IMR-90 (cell line): ENCODE measurements around the gene FHDC1. TPM values are rescaled to one million over a fixed set of nuclear protein-coding genes. Genes with fewer than 3 reads are reported as not detected.

ENCODE experiments used
- ATAC-seq: fragments of 200-7000 bp; cut with Tn5 transposase; 2 replicates; pipeline ENCODE4 v1.9.1; 2020; ENCODE audit warnings: low read depth, mild to moderate bottlenecking, moderate library complexity
- BruUV-seq: library from RNA; stranded (reverse); fragments of 400-500 nt; replicated peaks from 2 replicates; lab custom pipeline; 2021; lab: Mats Ljungman, UMichigan
- CTCF ChIA-PET: fragments of 300-600 bp; formaldehyde crosslinking; extraction: SDS; loops from one replicate; lab custom pipeline; 2021; ENCODE audit warnings: antibody characterized with exemption; lab: Yijun Ruan, JAX
- POLR2A ChIA-PET: fragments of 300-600 bp; sonication (Branson Sonifier 250); formaldehyde crosslinking; loops from one replicate; lab custom pipeline; 2022; ENCODE audit warnings: antibody characterized with exemption; ENCODE audit not compliant: unreplicated experiment; lab: Charles Lee
- DNase-seq: peaks from one replicate; pipeline ENCODE4 v3.0.0; 2013
- H2AFZ ChIP-seq: replicated peaks from 2 replicates; pipeline ENCODE3; 2013; ENCODE audit warnings: low read length, mild to moderate bottlenecking; ENCODE audit not compliant: poor library complexity
- H2AK5ac ChIP-seq: 2 replicates; pipeline ENCODE4 v1.6.1; 2013; ENCODE audit warnings: low read depth, low read length, inconsistent platforms
- H2AK9ac ChIP-seq: replicated peaks from 2 replicates; pipeline ENCODE3; 2013; ENCODE audit warnings: mild to moderate bottlenecking, low read depth, low read length, moderate library complexity; ENCODE audit not compliant: poor library complexity
- H2BK120ac ChIP-seq: 2 replicates; pipeline ENCODE4 v1.6.1; 2013; ENCODE audit warnings: low read depth, low read length, inconsistent platforms
- H2BK15ac ChIP-seq: 3 replicates; pipeline ENCODE4 v1.6.1; 2013; ENCODE audit warnings: low read depth, low read length, inconsistent platforms
- H2BK20ac ChIP-seq: 2 replicates; pipeline ENCODE4 v1.6.1; 2013; ENCODE audit warnings: low read depth, mild to moderate bottlenecking, inconsistent platforms, low read length, moderate library complexity
- H2BK5ac ChIP-seq: 2 replicates; pipeline ENCODE4 v1.6.1; 2013; ENCODE audit warnings: mild to moderate bottlenecking, low read depth, low read length, inconsistent platforms; ENCODE audit not compliant: poor library complexity, severe bottlenecking
- H3K14ac ChIP-seq: replicated peaks from 2 replicates; pipeline ENCODE4 v1.6.1; 2013; ENCODE audit warnings: low read depth, low read length, inconsistent platforms
- H3K18ac ChIP-seq: 2 replicates; pipeline ENCODE4 v1.6.1; 2013; ENCODE audit warnings: low read depth, low read length, control low read depth
- H3K23ac ChIP-seq: 2 replicates; pipeline ENCODE4 v1.6.1; 2013; ENCODE audit warnings: low read depth, low read length, inconsistent platforms
- H3K27ac ChIP-seq: 2 replicates; pipeline ENCODE4 v1.5.1; 2013; ENCODE audit warnings: mild to moderate bottlenecking, control low read depth, low read length; ENCODE audit not compliant: insufficient read depth
- H3K27me3 ChIP-seq: 2 replicates; pipeline ENCODE4 v1.6.1; 2013; ENCODE audit warnings: low read length; ENCODE audit not compliant: control insufficient read depth, insufficient read depth
- H3K36me3 ChIP-seq: 2 replicates; pipeline ENCODE4 v1.6.1; 2013; ENCODE audit warnings: low read length, mixed read lengths; ENCODE audit not compliant: control insufficient read depth, insufficient read depth
- H3K4ac ChIP-seq: 2 replicates; pipeline ENCODE4 v1.6.1; 2013; ENCODE audit warnings: low read depth, low read length, inconsistent platforms
- H3K4me1 ChIP-seq: 2 replicates; pipeline ENCODE4 v1.6.1; 2013; ENCODE audit warnings: low read length, mixed read lengths; ENCODE audit not compliant: control insufficient read depth, insufficient read depth
- H3K4me2 ChIP-seq: 2 replicates; pipeline ENCODE4 v1.6.1; 2013; ENCODE audit warnings: low read depth, mild to moderate bottlenecking, control low read depth, low read length, moderate library complexity
- H3K4me3 ChIP-seq: 2 replicates; pipeline ENCODE4 v1.5.1; 2013; ENCODE audit warnings: low read depth, mild to moderate bottlenecking, control low read depth, low read length, moderate library complexity; ENCODE audit not compliant: insufficient read depth
- H3K56ac ChIP-seq: 2 replicates; pipeline ENCODE4 v1.6.1; 2013; ENCODE audit warnings: low read length, inconsistent platforms; ENCODE audit not compliant: insufficient read depth; ENCODE audit errors: extremely low read depth
- H3K79me1 ChIP-seq, 2 experiments: 2 replicates each; pipeline ENCODE4 v1.6.1; 2013; ENCODE audit warnings: low read length in 2 of 2, inconsistent platforms in 1 of 2, low read depth in 1 of 2
- H3K9ac ChIP-seq: 2 replicates; pipeline ENCODE4 v1.6.1; 2013; ENCODE audit warnings: low read depth, low read length, control low read depth
- H3K9me1 ChIP-seq: 2 replicates; pipeline ENCODE4 v1.6.1; 2013; ENCODE audit warnings: low read length, inconsistent platforms; ENCODE audit not compliant: insufficient read depth
- H3K9me3 ChIP-seq: 2 replicates; pipeline ENCODE4 v1.6.1; 2013; ENCODE audit warnings: low read length; ENCODE audit not compliant: control insufficient read depth, insufficient read depth
- H4K20me1 ChIP-seq: 2 replicates; pipeline ENCODE4 v1.6.1; 2013; ENCODE audit warnings: low read length, inconsistent platforms; ENCODE audit not compliant: insufficient read depth
- H4K5ac ChIP-seq: 2 replicates; pipeline ENCODE4 v1.6.1; 2013; ENCODE audit warnings: mild to moderate bottlenecking, low read depth, low read length, control low read depth
- H4K8ac ChIP-seq, 2 experiments: 2 replicates each; pipeline ENCODE4 v1.6.1; 2013; ENCODE audit warnings: low read depth in 2 of 2, low read length in 2 of 2, control low read depth in 1 of 2, inconsistent platforms in 1 of 2
- H4K91ac ChIP-seq: 2 replicates; pipeline ENCODE4 v1.6.1; 2013; ENCODE audit warnings: low read depth, low read length, inconsistent platforms; ENCODE audit not compliant: insufficient read depth
- BHLHE40 ChIP-seq: fragments of 150-350 bp; IDR thresholded peaks from 2 replicates; pipeline ENCODE4 v1.6.1; 2016; ENCODE audit warnings: mild to moderate bottlenecking, low read depth, low read length
- CEBPB ChIP-seq: IDR thresholded peaks from 2 replicates; pipeline ENCODE4 v1.6.1; 2012; ENCODE audit warnings: low read depth, low read length, improper control_type of control experiment
- CHD1 ChIP-seq: IDR thresholded peaks from 2 replicates; pipeline ENCODE4 v1.6.1; 2012; ENCODE audit warnings: low read depth, low read length, improper control_type of control experiment
- FOS ChIP-seq: fragments of 150-350 bp; IDR thresholded peaks from 2 replicates; pipeline ENCODE4 v1.6.1; 2016; ENCODE audit warnings: low read depth, low read length
- MAFK ChIP-seq: IDR thresholded peaks from 2 replicates; pipeline ENCODE4 v1.6.1; 2012; ENCODE audit warnings: low read depth, low read length, improper control_type of control experiment
- MAZ ChIP-seq: IDR thresholded peaks from 2 replicates; pipeline ENCODE4 v1.6.1; 2012; ENCODE audit warnings: low read depth, mild to moderate bottlenecking, low read length, improper control_type of control experiment, moderate library complexity, borderline replicate concordance
- MXI1 ChIP-seq: IDR thresholded peaks from 2 replicates; pipeline ENCODE4 v1.6.1; 2012; ENCODE audit warnings: low read depth, mild to moderate bottlenecking, low read length, moderate library complexity, borderline replicate concordance
- NFE2L2 ChIP-seq: fragments of 150-350 bp; IDR thresholded peaks from 2 replicates; pipeline ENCODE4 v1.6.1; 2016; ENCODE audit warnings: low read depth, mild to moderate bottlenecking, low read length
- POLR2A ChIP-seq: IDR thresholded peaks from 2 replicates; pipeline ENCODE4 v1.6.1; 2012; ENCODE audit warnings: mild to moderate bottlenecking, low read depth, low read length
- RAD21 ChIP-seq: IDR thresholded peaks from 2 replicates; pipeline ENCODE4 v1.6.1; 2012; ENCODE audit warnings: low read length, improper control_type of control experiment
- RCOR1 ChIP-seq: IDR thresholded peaks from 2 replicates; pipeline ENCODE4 v1.6.1; 2012; ENCODE audit warnings: mild to moderate bottlenecking, low read length, improper control_type of control experiment; ENCODE audit not compliant: insufficient replicate concordance
- RFX5 ChIP-seq: IDR thresholded peaks from 2 replicates; pipeline ENCODE4 v1.8.0; 2012; ENCODE audit warnings: low read depth, mild to moderate bottlenecking, low read length, moderate library complexity
- SMC3 ChIP-seq: fragments of 150-350 bp; IDR thresholded peaks from 2 replicates; pipeline ENCODE4 v1.6.1; 2016; ENCODE audit warnings: low read depth, mild to moderate bottlenecking, antibody characterized with exemption, low read length, moderate library complexity
- WGBS, 2 experiments: methylation state at CpG; one replicate each; pipeline versions ENCODE4 v1.1.5 to v1.1.7; 2013; ENCODE audit warnings: missing lambda C conversion rate in 2 of 2; ENCODE audit not compliant: insufficient read length in 1 of 2; ENCODE audit errors: extremely low coverage in 2 of 2; 5-methylcytosine and 5-hydroxymethylcytosine counted together
- dilution Hi-C: fragments of 300-500 bp; cut with HindIII; formaldehyde crosslinking; loops from one replicate; pipeline ENCODE4 v1.14.3; 2018; ENCODE audit warnings: low sequenced_read_pairs; ENCODE audit not compliant: unreplicated experiment
- in situ Hi-C: fragments of 300-500 bp; cut with MboI; formaldehyde crosslinking; loops from 3 replicates; pipeline ENCODE4 v1.14.3; 2019; ENCODE audit warnings: low sequenced_read_pairs, inconsistent platforms, mixed read lengths
- intact Hi-C: fragments of 100-400 bp; cut with micrococcal nuclease; formaldehyde crosslinking; loops from 2 replicates; pipeline ENCODE4 v1.10.0; 2022
- polyA plus RNA-seq, 3 experiments: library from polyadenylated mRNA; depleted of rRNA; stranded (reverse); fragments of >200 nt; gene quantifications; 2 replicates each; pipeline ENCODE4 v1.2.3, GENCODE V29; 2012; ENCODE audit warnings: low replicate concordance in 1 of 3
- total RNA-seq: library from RNA; depleted of rRNA; stranded (reverse); fragments of >200 nt; gene quantifications from 2 replicates; pipeline ENCODE4 v1.2.3, GENCODE V29; 2012
- TF ChIP-seq, protein P1 (sequence below): fragments of 150-350 bp; IDR thresholded peaks from 2 replicates; pipeline ENCODE4 v1.6.1; 2017; ENCODE audit warnings: mild to moderate bottlenecking, antibody characterized with exemption, low read length, low read depth
- TF ChIP-seq, protein P2 (sequence below): conservative IDR thresholded peaks from 2 replicates; pipeline ENCODE4 v1.5.1; 2012; ENCODE audit warnings: mild to moderate bottlenecking, low read depth, low read length, improper control_type of control experiment
- TF ChIP-seq, protein P3 (sequence below): fragments of 150-350 bp; IDR thresholded peaks from 2 replicates; pipeline ENCODE4 v1.6.1; 2016; ENCODE audit warnings: low read depth, mild to moderate bottlenecking, low read length, moderate library complexity, borderline replicate concordance

FHDC1 gene
- total and polyA plus RNA-seq, 2 of the 4 experiments (the other 2 are of a cell fraction), result under 0.01 to 0.09 TPM

DNA sequence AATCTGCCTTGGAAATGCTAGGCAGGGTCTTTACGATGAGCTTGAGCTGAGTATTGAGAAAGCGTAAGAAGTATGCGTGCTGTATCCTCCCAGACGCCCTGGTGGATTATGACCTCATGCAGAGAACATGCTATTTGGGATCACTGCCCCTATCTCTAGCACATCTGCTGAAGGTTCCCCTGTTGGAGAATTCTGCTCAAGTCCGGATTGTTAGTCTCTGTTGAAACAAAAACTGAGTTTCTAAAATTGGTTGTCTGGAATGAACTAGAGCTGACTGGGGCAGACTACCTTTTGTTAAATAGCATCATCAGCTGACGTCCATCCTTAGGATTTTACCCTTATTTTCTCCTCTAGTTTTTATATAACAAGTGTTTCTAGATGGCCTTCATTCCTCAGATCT is 7.5 kb downstream of the FHDC1 start:
- in situ Hi-C loops, result no loop called here
- H3K4me2 ChIP-seq, result no peak overlapping the region
- no peak overlapping the region for H3K4me3 ChIP-seq
- intact Hi-C loops, result loop anchor here (5.0 kb wide), 1 partner anchor 134 kb away; no protein-coding TSS in a partner anchor
- H2AK5ac ChIP-seq, result no peak overlapping the region
- dilution Hi-C loops, result no loop called here
- 83% methylated on average over 4 of the region's 6 CpGs; no CpG with 5 or more reads in 1 of the 2 experiments for WGBS, 2 experiments
- H2AK9ac ChIP-seq, result no peak overlapping the region
- H3K36me3 ChIP-seq, result no peaks in the 10 kb centered on the region
- no peak overlapping the region for H2BK5ac ChIP-seq
- ATAC-seq, result no peak; the same call in 1 of the 2 replicates
- no peak for TF ChIP-seq MXI1
- TF ChIP-seq NFE2L2, result no peak
- no peak for TF ChIP-seq CHD1
- no peak for TF ChIP-seq RCOR1
- TF ChIP-seq MAFK, result no peak
- TF ChIP-seq, protein P1, sequence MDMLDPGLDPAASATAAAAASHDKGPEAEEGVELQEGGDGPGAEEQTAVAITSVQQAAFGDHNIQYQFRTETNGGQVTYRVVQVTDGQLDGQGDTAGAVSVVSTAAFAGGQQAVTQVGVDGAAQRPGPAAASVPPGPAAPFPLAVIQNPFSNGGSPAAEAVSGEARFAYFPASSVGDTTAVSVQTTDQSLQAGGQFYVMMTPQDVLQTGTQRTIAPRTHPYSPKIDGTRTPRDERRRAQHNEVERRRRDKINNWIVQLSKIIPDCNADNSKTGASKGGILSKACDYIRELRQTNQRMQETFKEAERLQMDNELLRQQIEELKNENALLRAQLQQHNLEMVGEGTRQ, result no peak
- TF ChIP-seq, protein P2, sequence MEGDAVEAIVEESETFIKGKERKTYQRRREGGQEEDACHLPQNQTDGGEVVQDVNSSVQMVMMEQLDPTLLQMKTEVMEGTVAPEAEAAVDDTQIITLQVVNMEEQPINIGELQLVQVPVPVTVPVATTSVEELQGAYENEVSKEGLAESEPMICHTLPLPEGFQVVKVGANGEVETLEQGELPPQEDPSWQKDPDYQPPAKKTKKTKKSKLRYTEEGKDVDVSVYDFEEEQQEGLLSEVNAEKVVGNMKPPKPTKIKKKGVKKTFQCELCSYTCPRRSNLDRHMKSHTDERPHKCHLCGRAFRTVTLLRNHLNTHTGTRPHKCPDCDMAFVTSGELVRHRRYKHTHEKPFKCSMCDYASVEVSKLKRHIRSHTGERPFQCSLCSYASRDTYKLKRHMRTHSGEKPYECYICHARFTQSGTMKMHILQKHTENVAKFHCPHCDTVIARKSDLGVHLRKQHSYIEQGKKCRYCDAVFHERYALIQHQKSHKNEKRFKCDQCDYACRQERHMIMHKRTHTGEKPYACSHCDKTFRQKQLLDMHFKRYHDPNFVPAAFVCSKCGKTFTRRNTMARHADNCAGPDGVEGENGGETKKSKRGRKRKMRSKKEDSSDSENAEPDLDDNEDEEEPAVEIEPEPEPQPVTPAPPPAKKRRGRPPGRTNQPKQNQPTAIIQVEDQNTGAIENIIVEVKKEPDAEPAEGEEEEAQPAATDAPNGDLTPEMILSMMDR, result no peak
- TF ChIP-seq POLR2A, result no peak
- TF ChIP-seq FOS, result no peak
- no peak for TF ChIP-seq RFX5
- TF ChIP-seq SMC3, result no peak
- no peak for TF ChIP-seq RAD21
- TF ChIP-seq BHLHE40, result no peak
- no peak for TF ChIP-seq MAZ
- TF ChIP-seq CEBPB, result no peak
- TF ChIP-seq, protein P3, sequence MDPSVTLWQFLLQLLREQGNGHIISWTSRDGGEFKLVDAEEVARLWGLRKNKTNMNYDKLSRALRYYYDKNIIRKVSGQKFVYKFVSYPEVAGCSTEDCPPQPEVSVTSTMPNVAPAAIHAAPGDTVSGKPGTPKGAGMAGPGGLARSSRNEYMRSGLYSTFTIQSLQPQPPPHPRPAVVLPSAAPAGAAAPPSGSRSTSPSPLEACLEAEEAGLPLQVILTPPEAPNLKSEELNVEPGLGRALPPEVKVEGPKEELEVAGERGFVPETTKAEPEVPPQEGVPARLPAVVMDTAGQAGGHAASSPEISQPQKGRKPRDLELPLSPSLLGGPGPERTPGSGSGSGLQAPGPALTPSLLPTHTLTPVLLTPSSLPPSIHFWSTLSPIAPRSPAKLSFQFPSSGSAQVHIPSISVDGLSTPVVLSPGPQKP, result no peak
- no peak overlapping the region for H2BK15ac ChIP-seq
- H4K91ac ChIP-seq, result no peak overlapping the region
- no peak overlapping the region for H4K5ac ChIP-seq
- ChIA-PET POLR2A (interaction anchor here (0.6 kb wide), 1 partner anchor 13 kb away, joined by 18 read pairs; no protein-coding TSS in a partner anchor), CTCF (no interaction called here)
- 0 out of 2 replicates have a peak, but pooled peaks cover 1% of the 10 kb centered on the region for H3K9me3 ChIP-seq
- no peak overlapping the region for H4K8ac ChIP-seq
- H3K18ac ChIP-seq, result no peak overlapping the region
- no peak overlapping the region for H3K4ac ChIP-seq
- H2AFZ ChIP-seq, result no peak overlapping the region
- H3K23ac ChIP-seq, result no peak overlapping the region
- DNase-seq, result peak; percentile 44
- no peak overlapping the region for H3K9ac ChIP-seq
- H2BK120ac ChIP-seq, result no peak overlapping the region
- peaks cover 24% of the 10 kb centered on the region for H3K27me3 ChIP-seq
- no peak overlapping the region for H3K56ac ChIP-seq
- BruUV-seq, result no TSS peak
- no peak overlapping the region for H2BK20ac ChIP-seq
- H3K27ac ChIP-seq, result no peak overlapping the region
- no peaks in the 10 kb centered on the region for H4K20me1 ChIP-seq
- H3K9me1 ChIP-seq, result no peaks in the 10 kb centered on the region
- no peak overlapping the region for H3K14ac ChIP-seq
- no peaks in the 10 kb centered on the region for H3K4me1 ChIP-seq
- no peaks in the 10 kb centered on the region for H3K79me1 ChIP-seq
